HG03442 (cell line): ENCODE measurements around the gene VAV1.
"Not testable (repeated sequence)": the region's sequence is repeated elsewhere in the genome, so short reads cannot be mapped to it uniquely, and the experiment has no call there.

Experiments used
- ATAC-seq: cut with Tn5 transposase; IDR thresholded peaks from one replicate; pipeline ENCODE4 v1.9.1; 2021; ENCODE audit warnings: mild to moderate bottlenecking, moderate library complexity; ENCODE audit not compliant: unreplicated experiment

VAV1 gene

GRCh38 chr19:6754653-6755463 is 17.6 kb upstream of the VAV1 start:
- ATAC-seq = no peak

GRCh38 chr19:6760606-6761005 is 11.9 kb upstream of the VAV1 start:
- ATAC-seq = no peak

GRCh38 chr19:6761053-6761676 is 11.3 kb upstream of the VAV1 start:
- ATAC-seq = no peak

GRCh38 chr19:6762253-6762797 is 10.2 kb upstream of the VAV1 start:
- not testable (repeated sequence) for ATAC-seq

GRCh38 chr19:6765738-6766356 is 6.7 kb upstream of the VAV1 start:
- no peak for ATAC-seq

GRCh38 chr19:6766357-6767080 is 6.0 kb upstream of the VAV1 start:
- no peak for ATAC-seq

GRCh38 chr19:6767081-6767356 is 5.5 kb upstream of the VAV1 start:
- peak; percentile 6 for ATAC-seq

GRCh38 chr19:6767357-6768235 is 4.9 kb upstream of the VAV1 start, which contains the start of gene SH2D3A:
Gene SH2D3A (minus strand): TSS chr19:6767435. CDS start chr19:6763748, 3,687 bp downstream.
- ATAC-seq = peak; percentile 56

GRCh38 chr19:6768236-6768785 is 4.2 kb upstream of the VAV1 start:
- no peak for ATAC-seq

- no peak for ATAC-seq
Measured at GRCh38 chr19:6769006-6769619, 3.4 kb upstream of the VAV1 start.

GRCh38 chr19:6771648-6772027 is 870 bp upstream of the VAV1 start:
- ATAC-seq = not testable (repeated sequence)

GRCh38 chr19:6772866-6773322 is 386 bp downstream of the VAV1 start:
- ATAC-seq = no peak

GRCh38 chr19:6773323-6773931 is 919 bp downstream of the VAV1 start:
- peak; percentile 33 for ATAC-seq

GRCh38 chr19:6774821-6775707 is 2.6 kb downstream of the VAV1 start:
- no peak for ATAC-seq

- not testable (repeated sequence) for ATAC-seq
Measured at GRCh38 chr19:6776045-6776444, 3.5 kb downstream of the VAV1 start.

- ATAC-seq = no peak
Measured at GRCh38 chr19:6776999-6777398, 4.5 kb downstream of the VAV1 start.

- ATAC-seq = no peak
Measured at GRCh38 chr19:6777434-6777833, 4.9 kb downstream of the VAV1 start.

- ATAC-seq = no peak
Measured at GRCh38 chr19:6778386-6778785, 5.9 kb downstream of the VAV1 start.
